Activated gamma-delta T cell treated with Interleukin-2 at 50 U/mL for 16 hours (primary cell): ENCODE data around the gene KIF18A.

Source experiments
- DNase-seq: peaks from one replicate; pipeline ENCODE4 v3.0.0-alpha.2; 2020

The KIF18A gene

GRCh38 chr11:28038775-28039174 lies 69.2 kb downstream of the KIF18A start:
- no peak for DNase-seq

GRCh38 chr11:28026634-28027290 lies 81.2 kb downstream of the KIF18A start:
- DNase-seq, result no peak

GRCh38 chr11:28017816-28018215 lies 90.1 kb downstream of the KIF18A start:
- DNase-seq, result no peak

- DNase-seq, result no peak
Observed at GRCh38 chr11:28011813-28012212, 96.1 kb downstream of the KIF18A start.

GRCh38 chr11:28009996-28010395 lies 98.0 kb downstream of the KIF18A start:
- no peak for DNase-seq

- no peak for DNase-seq
Observed at GRCh38 chr11:28009388-28009787, 98.6 kb downstream of the KIF18A start.

GRCh38 chr11:28003615-28004014 lies 104.3 kb downstream of the KIF18A start:
- no peak for DNase-seq

GRCh38 chr11:27998552-27998951 lies 109.4 kb downstream of the KIF18A start:
- DNase-seq, result no peak

- no peak for DNase-seq
Observed at GRCh38 chr11:27997344-27997743, 110.6 kb downstream of the KIF18A start.

GRCh38 chr11:27996066-27996465 lies 111.9 kb downstream of the KIF18A start:
- no peak for DNase-seq

- no peak for DNase-seq
Observed at GRCh38 chr11:27995083-27995482, 112.9 kb downstream of the KIF18A start.

GRCh38 chr11:27991736-27992135 lies 116.2 kb downstream of the KIF18A start:
- DNase-seq, result no peak

- no peak for DNase-seq
Observed at GRCh38 chr11:27977527-27977926, 130.4 kb downstream of the KIF18A start.

- DNase-seq, result no peak
Observed at GRCh38 chr11:27977031-27977430, 130.9 kb downstream of the KIF18A start.

GRCh38 chr11:27976262-27976661 lies 131.7 kb downstream of the KIF18A start:
- no peak for DNase-seq

GRCh38 chr11:27973851-27974536 lies 134.0 kb downstream of the KIF18A start:
- no peak for DNase-seq

- DNase-seq, result no peak
Observed at GRCh38 chr11:27972522-27973170, 135.3 kb downstream of the KIF18A start.

- no peak for DNase-seq
Observed at GRCh38 chr11:27971171-27971570, 136.8 kb downstream of the KIF18A start.
